SK-N-MC (cell line): ENCODE data around the gene SLC51B.

Experiments
- EZH2 ChIP-seq: fragments of 200-600 bp; sonication (generic); IDR thresholded peaks from one replicate; pipeline ENCODE4 v1.6.1; 2017; ENCODE audit warnings: antibody characterized with exemption
- POLR2AphosphoS5 ChIP-seq: IDR thresholded peaks from 2 replicates; pipeline ENCODE4 v1.6.1; 2012; ENCODE audit warnings: mild to moderate bottlenecking, low read depth, low read length, borderline replicate concordance

GRCh38 chr15:65077291-65077980 lies 32.2 kb downstream of the SLC51B start:
- TF ChIP-seq POLR2AphosphoS5 (no peak), EZH2 (no peak)
